ENCODE data around the gene MISFA. TPM values are rescaled to one million over a fixed set of nuclear protein-coding genes. Genes with fewer than 3 reads are reported as not detected.

The MISFA gene
- 4.1 and 4.4 TPM in 2 replicates for total RNA-seq
- long read RNA-seq, partial matches to known transcripts, result 0 of 2 reads
- long read RNA-seq, other reads (novel, unspliced or antisense), result 2 of 2 reads

- no peak for DNase-seq (ENCODE audit: low read depth, low spot score)
- H3K9me3 Mint-ChIP-seq, result no peaks in the 10 kb centered on the region
- H3K27me3 Mint-ChIP-seq (ENCODE audit: low read depth), result no peaks in the 10 kb centered on the region
- no peaks in the 10 kb centered on the region for H3K4me1 Mint-ChIP-seq
- no peak within 1 kb of the TSS for H3K27ac Mint-ChIP-seq (ENCODE audit: unreplicated experiment)
- TF ChIP-seq CTCF (conservative IDR thresholded peaks at IDR 0.05), result no peak
- no peak within 1 kb of the TSS for H3K4me3 Mint-ChIP-seq
- H3K36me3 Mint-ChIP-seq (ENCODE audit: low read depth), result no peaks in the 10 kb centered on the region
Observed at GRCh38 chr11:18599739-18600230, at the start of gene MISFA. Gene MISFA, plus strand, starts transcription at chr11:18599789. Its CDS starts 140 bp downstream, at chr11:18599929.

DNA sequence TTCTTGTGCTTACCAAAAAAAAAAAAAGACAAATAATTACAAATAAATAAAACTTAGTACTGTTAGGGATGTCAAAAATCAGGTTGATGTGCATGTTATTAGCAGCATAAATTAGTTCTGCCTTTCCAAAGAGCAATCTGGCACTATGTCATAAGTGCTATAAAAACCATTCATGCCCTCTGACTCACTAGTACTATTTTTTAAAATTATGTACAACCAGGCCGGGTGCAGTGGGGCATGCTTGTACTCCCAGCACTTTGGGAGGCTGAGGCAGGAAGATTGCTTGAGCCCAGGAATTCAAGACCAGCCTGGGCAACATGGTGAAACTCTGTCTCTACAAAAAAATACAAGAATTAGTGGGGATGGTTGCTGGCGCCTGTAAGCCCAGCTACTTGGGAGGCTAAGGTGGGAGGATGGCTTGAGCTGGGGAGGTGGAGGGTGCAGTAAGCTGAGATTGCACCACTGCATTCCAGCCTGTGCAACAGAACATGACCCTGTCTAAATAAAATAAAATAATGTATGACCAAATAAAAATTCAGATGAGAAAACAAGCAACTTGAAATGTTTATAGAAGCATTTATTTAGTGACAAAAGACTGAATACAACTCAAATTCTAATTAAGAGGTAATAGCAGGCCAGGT is 36.4 kb upstream of the MISFA start:
- Mint-ChIP-seq H3K9me3 (no peaks in the 10 kb centered on the region), H3K27ac (ENCODE audit: unreplicated experiment) (no peak overlapping the region), H3K36me3 (ENCODE audit: low read depth) (no peaks in the 10 kb centered on the region), H3K4me3 (no peak overlapping the region), H3K27me3 (ENCODE audit: low read depth) (no peaks in the 10 kb centered on the region), H3K4me1 (no peaks in the 10 kb centered on the region)
- TF ChIP-seq CTCF (conservative IDR thresholded peaks at IDR 0.05), result no peak
- DNase-seq (ENCODE audit: low read depth, low spot score), result no peak

DNA sequence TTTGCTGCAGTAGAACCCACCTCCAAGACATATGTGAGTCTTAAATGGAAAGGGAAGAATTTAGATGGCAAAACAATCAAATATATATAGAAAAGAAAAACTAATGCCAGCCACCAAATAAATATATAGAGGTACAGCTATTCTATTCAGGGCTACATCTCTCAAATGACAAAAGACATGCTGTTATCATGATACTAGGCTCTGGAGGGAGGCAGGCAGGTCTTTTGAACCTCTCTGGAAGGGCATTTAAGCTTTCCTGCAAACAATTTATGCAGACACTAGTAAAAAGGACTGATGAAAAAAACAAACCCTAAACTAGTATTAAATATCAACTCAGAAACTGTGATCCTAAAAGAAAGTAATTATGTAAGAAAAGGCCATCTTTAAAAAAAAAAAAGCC is 35.4 kb upstream of the MISFA start:
- Mint-ChIP-seq H3K4me3 (no peak overlapping the region), H3K36me3 (ENCODE audit: low read depth) (no peaks in the 10 kb centered on the region), H3K9me3 (no peaks in the 10 kb centered on the region), H3K4me1 (no peaks in the 10 kb centered on the region), H3K27ac (ENCODE audit: unreplicated experiment) (no peak overlapping the region), H3K27me3 (ENCODE audit: low read depth) (no peaks in the 10 kb centered on the region)
- TF ChIP-seq CTCF (conservative IDR thresholded peaks at IDR 0.05), result no peak
- DNase-seq (ENCODE audit: low read depth, low spot score), result no peak

GRCh38 chr11:18566406-18566805 is 33.2 kb upstream of the MISFA start:
- Mint-ChIP-seq H3K27me3 (ENCODE audit: low read depth) (no peaks in the 10 kb centered on the region), H3K27ac (ENCODE audit: unreplicated experiment) (no peak overlapping the region), H3K4me1 (no peaks in the 10 kb centered on the region)

GRCh38 chr11:18567081-18567480 is 32.5 kb upstream of the MISFA start:
- Mint-ChIP-seq H3K36me3 (ENCODE audit: low read depth) (no peaks in the 10 kb centered on the region), H3K27ac (ENCODE audit: unreplicated experiment) (no peak overlapping the region), H3K4me1 (no peaks in the 10 kb centered on the region), H3K27me3 (ENCODE audit: low read depth) (no peaks in the 10 kb centered on the region), H3K9me3 (no peaks in the 10 kb centered on the region), H3K4me3 (no peak overlapping the region)
- DNase-seq (ENCODE audit: low read depth, low spot score), result no peak
- no peak for TF ChIP-seq CTCF (conservative IDR thresholded peaks at IDR 0.05)

More at GRCh38 chr11:18566406-18566805, 33.2 kb upstream of the MISFA start:
- no peak for DNase-seq (ENCODE audit: low read depth, low spot score)
- no peak for TF ChIP-seq CTCF (conservative IDR thresholded peaks at IDR 0.05)
- Mint-ChIP-seq H3K4me3 (no peak overlapping the region), H3K36me3 (ENCODE audit: low read depth) (no peaks in the 10 kb centered on the region), H3K9me3 (no peaks in the 10 kb centered on the region)

All from neural crest cell (in vitro differentiated cells).